SK-N-SH (cell line): Measurements from ENCODE around the gene GGT7. TPM values are rescaled to one million over a fixed set of nuclear protein-coding genes. Genes with fewer than 3 reads are reported as not detected.

Experiments used
- CTCF ChIA-PET: fragments of 300-600, 350-600 bp; formaldehyde crosslinking; extraction: SDS; loops from one replicate; lab custom pipeline; 2021; lab: Yijun Ruan, JAX
- POLR2A ChIA-PET: fragments of 350-600 bp; sonication (Branson Sonifier 250); formaldehyde crosslinking; extraction: SDS; loops from one replicate; lab custom pipeline; 2020; ENCODE audit warnings: antibody characterized with exemption, inconsistent platforms; lab: Yijun Ruan, JAX
- DNase-seq: peaks from one replicate; pipeline ENCODE4 v3.0.0; 2012
- H2AFZ ChIP-seq: fragments of 200-600 bp; sonication (generic); 2 replicates; pipeline ENCODE4 v1.8.1; 2016; ENCODE audit warnings: antibody characterized with exemption, mild to moderate bottlenecking, low read depth
- H3F3A ChIP-seq: fragments of 200-600 bp; sonication (generic); replicated peaks from 2 replicates; pipeline ENCODE3; 2016; ENCODE audit warnings: antibody characterized with exemption, mild to moderate bottlenecking; ENCODE audit not compliant: insufficient read depth
- H3K27ac ChIP-seq, 2 experiments: fragments of 200-500 bp in 1 of 2; fragments of 200-600 bp in 1 of 2; sonication (Bioruptor generic) in 1 of 2; sonication (generic), shearing (Covaris generic) in 1 of 2; 2 replicates each; pipeline versions ENCODE4 v1.5.1 to v1.6.1; 2014 to 2016; ENCODE audit warnings: low read depth in 2 of 2, inconsistent platforms in 1 of 2, low read length in 1 of 2, mild to moderate bottlenecking in 1 of 2, mixed read lengths in 1 of 2
- H3K27me3 ChIP-seq: fragments of 200-600 bp; sonication (generic), shearing (Covaris generic); 2 replicates; pipeline ENCODE4 v1.6.1; 2016; ENCODE audit warnings: mixed run types; ENCODE audit not compliant: insufficient read depth
- H3K36me3 ChIP-seq, 2 experiments: fragments of 200-500 bp in 1 of 2; fragments of 200-600 bp in 1 of 2; sonication (Bioruptor generic) in 1 of 2; sonication (generic) in 1 of 2; replicated peaks in 1 of 2; 2 replicates each; pipeline versions ENCODE3 to v1.5.1; 2014 to 2016; ENCODE audit warnings: low read length in 1 of 2, mild to moderate bottlenecking in 1 of 2; ENCODE audit not compliant: insufficient read depth in 2 of 2, control insufficient read depth in 1 of 2
- H3K4me1 ChIP-seq, 2 experiments: fragments of 200-500 bp in 1 of 2; fragments of 200-600 bp in 1 of 2; sonication (Bioruptor generic) in 1 of 2; sonication (generic), shearing (Covaris generic) in 1 of 2; 2 replicates each; pipeline versions ENCODE4 v1.5.1 to v1.6.1; 2014 to 2016; ENCODE audit warnings: low read depth in 1 of 2, low read length in 1 of 2, mixed run types in 1 of 2; ENCODE audit not compliant: insufficient read depth in 2 of 2, control insufficient read depth in 1 of 2
- H3K4me2 ChIP-seq: fragments of 200-600 bp; sonication (generic), shearing (Covaris generic); 2 replicates; pipeline ENCODE4 v1.6.1; 2017; ENCODE audit warnings: mixed run types
- H3K4me3 ChIP-seq, 2 experiments: fragments of 200-500 bp in 1 of 2; fragments of 200-600 bp in 1 of 2; sonication (Bioruptor generic) in 1 of 2; sonication (generic), shearing (Covaris generic) in 1 of 2; 2 replicates each; pipeline versions ENCODE4 v1.5.1 to v1.8.1; 2014 to 2016; ENCODE audit warnings: low read depth in 2 of 2, inconsistent platforms in 1 of 2, low read length in 1 of 2, mild to moderate bottlenecking in 1 of 2, mixed read lengths in 1 of 2, moderate library complexity in 1 of 2
- H3K79me2 ChIP-seq: fragments of 200-600 bp; sonication (generic); 2 replicates; pipeline ENCODE4 v1.8.1; 2017; ENCODE audit warnings: mild to moderate bottlenecking; ENCODE audit not compliant: insufficient read depth
- H3K9ac ChIP-seq: fragments of 200-600 bp; sonication (generic); 2 replicates; pipeline ENCODE4 v1.6.1; 2017; ENCODE audit warnings: mixed run types
- H3K9me2 ChIP-seq: fragments of 200-600 bp; sonication (generic); 2 replicates; pipeline ENCODE4 v1.6.1; 2017; ENCODE audit warnings: mixed run types
- H3K9me3 ChIP-seq: fragments of 200-600 bp; sonication (generic); 2 replicates; pipeline ENCODE4 v1.6.1; 2017; ENCODE audit warnings: mixed run types, mild to moderate bottlenecking, moderate library complexity
- H4K20me1 ChIP-seq: fragments of 200-600 bp; sonication (generic); 2 replicates; pipeline ENCODE4 v1.6.1; 2017; ENCODE audit warnings: mild to moderate bottlenecking, mixed run types; ENCODE audit not compliant: insufficient read depth
- CHD2 ChIP-seq: fragments of 150-350 bp; IDR thresholded peaks from 2 replicates; pipeline ENCODE4 v1.6.1; 2018; ENCODE audit warnings: low read length; ENCODE audit not compliant: partially characterized antibody
- EP300 ChIP-seq, 2 experiments: IDR thresholded peaks; 2 replicates each; pipeline versions ENCODE4 v1.4.0 to v1.6.1; 2012; ENCODE audit warnings: borderline replicate concordance in 1 of 2, low read depth in 1 of 2, low read length in 1 of 2
- EZH2phosphoT487 ChIP-seq: fragments of 200-600 bp; sonication (generic); IDR thresholded peaks from 2 replicates; pipeline ENCODE4 v1.6.1; 2017; ENCODE audit warnings: low read depth, mixed run types, mild to moderate bottlenecking, antibody characterized with exemption, moderate library complexity, borderline replicate concordance
- FOXJ3 ChIP-seq: sonication (generic); formaldehyde crosslinking; IDR thresholded peaks from 2 replicates; pipeline ENCODE4 v1.5.1; 2020; ENCODE audit warnings: mild to moderate bottlenecking, missing genetic modification reagents
- FOXM1 ChIP-seq: IDR thresholded peaks from 2 replicates; pipeline ENCODE4 v1.4.0; 2012; ENCODE audit warnings: low read depth, mild to moderate bottlenecking
- GABPA ChIP-seq: IDR thresholded peaks from 2 replicates; pipeline ENCODE4 v1.4.0; 2012; ENCODE audit warnings: low read depth, mild to moderate bottlenecking
- GATA2 ChIP-seq: sonication (generic); formaldehyde crosslinking; IDR thresholded peaks from 2 replicates; pipeline ENCODE4 v1.5.0; 2020; ENCODE audit warnings: mild to moderate bottlenecking, missing genetic modification reagents
- MEF2A ChIP-seq: IDR thresholded peaks from 2 replicates; pipeline ENCODE4 v1.4.0; 2012; ENCODE audit warnings: low read depth, borderline replicate concordance
- MXI1 ChIP-seq: IDR thresholded peaks from 2 replicates; pipeline ENCODE4 v1.6.1; 2012; ENCODE audit warnings: mild to moderate bottlenecking, low read depth, low read length, improper control_type of control experiment
- NRF1 ChIP-seq: IDR thresholded peaks from 2 replicates; pipeline ENCODE4 v1.6.1; 2012; ENCODE audit warnings: low read depth, mild to moderate bottlenecking, low read length
- POLR2AphosphoS5 ChIP-seq: IDR thresholded peaks from 2 replicates; pipeline ENCODE4 v1.6.1; 2012; ENCODE audit warnings: low read depth, low read length
- SMC3 ChIP-seq: IDR thresholded peaks from 2 replicates; pipeline ENCODE4 v1.6.1; 2012; ENCODE audit warnings: low read depth, low read length, improper control_type of control experiment
- TAF1 ChIP-seq: IDR thresholded peaks from 2 replicates; pipeline ENCODE4 v1.6.1; 2012; ENCODE audit warnings: low read depth, mild to moderate bottlenecking, low read length, moderate library complexity, borderline replicate concordance
- TEAD4 ChIP-seq: IDR thresholded peaks from 2 replicates; pipeline ENCODE4 v1.4.0; 2012; ENCODE audit warnings: mild to moderate bottlenecking, borderline replicate concordance; ENCODE audit not compliant: insufficient read depth
- WGBS: methylation state at CpG from one replicate; pipeline ENCODE4 v1.1.6; 2017; ENCODE audit warnings: low lambda C conversion rate; 5-methylcytosine and 5-hydroxymethylcytosine counted together
- polyA plus RNA-seq, 3 experiments: library from polyadenylated mRNA; depleted of rRNA; stranded (reverse); fragments of >200 nt; gene quantifications; 2 replicates each; pipeline ENCODE4 v1.2.3, GENCODE V29; 2012
- TF ChIP-seq, protein P1 (sequence below): IDR thresholded peaks from 2 replicates; pipeline ENCODE4 v1.6.1; 2012; ENCODE audit warnings: mild to moderate bottlenecking, low read depth, low read length, moderate library complexity
- TF ChIP-seq, protein P2 (sequence below): IDR thresholded peaks from 2 replicates; pipeline ENCODE4 v1.4.0; 2012; ENCODE audit warnings: low read depth

GGT7 gene
- polyA plus RNA-seq, 1 of the 3 experiments (the other 2 are of a cell fraction), result 22.5 TPM

DNA sequence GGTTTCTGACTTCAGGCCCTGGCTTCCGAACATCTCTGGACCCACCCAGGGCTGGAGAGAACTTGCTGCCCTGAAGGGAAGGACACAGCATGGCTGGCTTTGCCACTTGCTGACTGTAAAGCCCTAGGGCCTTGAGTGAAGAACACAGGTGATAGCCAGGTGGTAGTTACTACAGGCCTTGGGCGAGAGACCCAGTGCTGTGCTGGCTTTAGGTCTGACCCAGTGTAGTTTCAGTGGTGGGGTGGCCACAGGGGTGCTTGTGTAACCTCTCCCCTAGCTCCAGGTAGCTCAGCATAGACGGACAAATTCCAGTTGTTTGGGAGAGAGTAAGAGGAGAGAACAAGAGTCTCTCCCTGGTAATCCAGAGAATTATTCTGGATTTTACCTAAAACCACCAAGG lies 74.3 kb downstream of the GGT7 start:
- Histone ChIP-seq H3K9me3 (no peaks in the 10 kb centered on the region), H2AFZ (no peak overlapping the region), H3K9me2 (no peaks in the 10 kb centered on the region), H3F3A (no peaks in the 10 kb centered on the region), H3K27me3 (no peaks in the 10 kb centered on the region), H3K4me3 (no peak overlapping the region), H3K79me2 (peaks cover 97% of the 10 kb centered on the region), H3K27ac (no peak overlapping the region), H3K4me1 (peaks cover 0 to 7% of the 10 kb centered on the region in 2 experiments; a peak in 1 of 4 replicates), H4K20me1 (peaks cover 61% of the 10 kb centered on the region), H3K36me3 (peaks cover 0 to 29% of the 10 kb centered on the region in 2 experiments), H3K9ac (no peak overlapping the region), H3K4me2 (no peak overlapping the region)
- POLR2A ChIA-PET, result no interaction called here
- WGBS, result 72% methylated on average over 3 of the region's 3 CpGs
- CTCF ChIA-PET, result interaction anchor here (2.0 to 3.0 kb wide), 2 partner anchors 29 to 486 kb away, joined by 5 to 14 read pairs; no protein-coding TSS in a partner anchor
- no peak for TF ChIP-seq SMC3
- TF ChIP-seq FOXJ3, result no peak
- no peak for TF ChIP-seq EZH2phosphoT487
- TF ChIP-seq POLR2AphosphoS5, result no peak
- no peak for TF ChIP-seq TAF1
- TF ChIP-seq, protein P1, sequence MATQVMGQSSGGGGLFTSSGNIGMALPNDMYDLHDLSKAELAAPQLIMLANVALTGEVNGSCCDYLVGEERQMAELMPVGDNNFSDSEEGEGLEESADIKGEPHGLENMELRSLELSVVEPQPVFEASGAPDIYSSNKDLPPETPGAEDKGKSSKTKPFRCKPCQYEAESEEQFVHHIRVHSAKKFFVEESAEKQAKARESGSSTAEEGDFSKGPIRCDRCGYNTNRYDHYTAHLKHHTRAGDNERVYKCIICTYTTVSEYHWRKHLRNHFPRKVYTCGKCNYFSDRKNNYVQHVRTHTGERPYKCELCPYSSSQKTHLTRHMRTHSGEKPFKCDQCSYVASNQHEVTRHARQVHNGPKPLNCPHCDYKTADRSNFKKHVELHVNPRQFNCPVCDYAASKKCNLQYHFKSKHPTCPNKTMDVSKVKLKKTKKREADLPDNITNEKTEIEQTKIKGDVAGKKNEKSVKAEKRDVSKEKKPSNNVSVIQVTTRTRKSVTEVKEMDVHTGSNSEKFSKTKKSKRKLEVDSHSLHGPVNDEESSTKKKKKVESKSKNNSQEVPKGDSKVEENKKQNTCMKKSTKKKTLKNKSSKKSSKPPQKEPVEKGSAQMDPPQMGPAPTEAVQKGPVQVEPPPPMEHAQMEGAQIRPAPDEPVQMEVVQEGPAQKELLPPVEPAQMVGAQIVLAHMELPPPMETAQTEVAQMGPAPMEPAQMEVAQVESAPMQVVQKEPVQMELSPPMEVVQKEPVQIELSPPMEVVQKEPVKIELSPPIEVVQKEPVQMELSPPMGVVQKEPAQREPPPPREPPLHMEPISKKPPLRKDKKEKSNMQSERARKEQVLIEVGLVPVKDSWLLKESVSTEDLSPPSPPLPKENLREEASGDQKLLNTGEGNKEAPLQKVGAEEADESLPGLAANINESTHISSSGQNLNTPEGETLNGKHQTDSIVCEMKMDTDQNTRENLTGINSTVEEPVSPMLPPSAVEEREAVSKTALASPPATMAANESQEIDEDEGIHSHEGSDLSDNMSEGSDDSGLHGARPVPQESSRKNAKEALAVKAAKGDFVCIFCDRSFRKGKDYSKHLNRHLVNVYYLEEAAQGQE, result no peak
- TF ChIP-seq GABPA, result no peak
- TF ChIP-seq CHD2, result no peak
- no peak for TF ChIP-seq MEF2A
- no peak for TF ChIP-seq FOXM1
- TF ChIP-seq MXI1, result no peak
- TF ChIP-seq EP300 (IDR thresholded peaks at IDR 0.05; ENCODE audit: borderline replicate concordance in 1 of 2, low read depth in 1 of 2, low read length in 1 of 2), result no peak
- TF ChIP-seq NRF1, result no peak
- TF ChIP-seq TEAD4, result no peak
- no peak for TF ChIP-seq GATA2 (CRISPR knock-in tag)
- TF ChIP-seq, protein P2, sequence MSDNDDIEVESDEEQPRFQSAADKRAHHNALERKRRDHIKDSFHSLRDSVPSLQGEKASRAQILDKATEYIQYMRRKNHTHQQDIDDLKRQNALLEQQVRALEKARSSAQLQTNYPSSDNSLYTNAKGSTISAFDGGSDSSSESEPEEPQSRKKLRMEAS, result no peak
- no peak for DNase-seq
